IMR-90 (cell line): ENCODE results near the gene CPB1. TPM values are rescaled to one million over a fixed set of nuclear protein-coding genes. Genes with fewer than 3 reads are reported as not detected.

Experiments
- ATAC-seq: fragments of 200-7000 bp; cut with Tn5 transposase; 2 replicates; pipeline ENCODE4 v1.9.1; 2020; ENCODE audit warnings: low read depth, mild to moderate bottlenecking, moderate library complexity
- BruUV-seq: library from RNA; stranded (reverse); fragments of 400-500 nt; replicated peaks from 2 replicates; lab custom pipeline; 2021; lab: Mats Ljungman, UMichigan
- CTCF ChIA-PET: fragments of 300-600 bp; formaldehyde crosslinking; extraction: SDS; loops from one replicate; lab custom pipeline; 2021; ENCODE audit warnings: antibody characterized with exemption; lab: Yijun Ruan, JAX
- POLR2A ChIA-PET: fragments of 300-600 bp; sonication (Branson Sonifier 250); formaldehyde crosslinking; loops from one replicate; lab custom pipeline; 2022; ENCODE audit warnings: antibody characterized with exemption; ENCODE audit not compliant: unreplicated experiment; lab: Charles Lee
- DNase-seq: peaks from one replicate; pipeline ENCODE4 v3.0.0; 2013
- H2AFZ ChIP-seq: replicated peaks from 2 replicates; pipeline ENCODE3; 2013; ENCODE audit warnings: low read length, mild to moderate bottlenecking; ENCODE audit not compliant: poor library complexity
- H2AK5ac ChIP-seq: 2 replicates; pipeline ENCODE4 v1.6.1; 2013; ENCODE audit warnings: low read depth, low read length, inconsistent platforms
- H2AK9ac ChIP-seq: replicated peaks from 2 replicates; pipeline ENCODE3; 2013; ENCODE audit warnings: mild to moderate bottlenecking, low read depth, low read length, moderate library complexity; ENCODE audit not compliant: poor library complexity
- H2BK120ac ChIP-seq: 2 replicates; pipeline ENCODE4 v1.6.1; 2013; ENCODE audit warnings: low read depth, low read length, inconsistent platforms
- H2BK15ac ChIP-seq: 3 replicates; pipeline ENCODE4 v1.6.1; 2013; ENCODE audit warnings: low read depth, low read length, inconsistent platforms
- H2BK20ac ChIP-seq: 2 replicates; pipeline ENCODE4 v1.6.1; 2013; ENCODE audit warnings: low read depth, mild to moderate bottlenecking, inconsistent platforms, low read length, moderate library complexity
- H2BK5ac ChIP-seq: 2 replicates; pipeline ENCODE4 v1.6.1; 2013; ENCODE audit warnings: mild to moderate bottlenecking, low read depth, low read length, inconsistent platforms; ENCODE audit not compliant: poor library complexity, severe bottlenecking
- H3K14ac ChIP-seq: replicated peaks from 2 replicates; pipeline ENCODE4 v1.6.1; 2013; ENCODE audit warnings: low read depth, low read length, inconsistent platforms
- H3K18ac ChIP-seq: 2 replicates; pipeline ENCODE4 v1.6.1; 2013; ENCODE audit warnings: low read depth, low read length, control low read depth
- H3K23ac ChIP-seq: 2 replicates; pipeline ENCODE4 v1.6.1; 2013; ENCODE audit warnings: low read depth, low read length, inconsistent platforms
- H3K27ac ChIP-seq: 2 replicates; pipeline ENCODE4 v1.5.1; 2013; ENCODE audit warnings: mild to moderate bottlenecking, control low read depth, low read length; ENCODE audit not compliant: insufficient read depth
- H3K27me3 ChIP-seq: 2 replicates; pipeline ENCODE4 v1.6.1; 2013; ENCODE audit warnings: low read length; ENCODE audit not compliant: control insufficient read depth, insufficient read depth
- H3K36me3 ChIP-seq: 2 replicates; pipeline ENCODE4 v1.6.1; 2013; ENCODE audit warnings: low read length, mixed read lengths; ENCODE audit not compliant: control insufficient read depth, insufficient read depth
- H3K4ac ChIP-seq: 2 replicates; pipeline ENCODE4 v1.6.1; 2013; ENCODE audit warnings: low read depth, low read length, inconsistent platforms
- H3K4me1 ChIP-seq: 2 replicates; pipeline ENCODE4 v1.6.1; 2013; ENCODE audit warnings: low read length, mixed read lengths; ENCODE audit not compliant: control insufficient read depth, insufficient read depth
- H3K4me2 ChIP-seq: 2 replicates; pipeline ENCODE4 v1.6.1; 2013; ENCODE audit warnings: low read depth, mild to moderate bottlenecking, control low read depth, low read length, moderate library complexity
- H3K4me3 ChIP-seq: 2 replicates; pipeline ENCODE4 v1.5.1; 2013; ENCODE audit warnings: low read depth, mild to moderate bottlenecking, control low read depth, low read length, moderate library complexity; ENCODE audit not compliant: insufficient read depth
- H3K56ac ChIP-seq: 2 replicates; pipeline ENCODE4 v1.6.1; 2013; ENCODE audit warnings: low read length, inconsistent platforms; ENCODE audit not compliant: insufficient read depth; ENCODE audit errors: extremely low read depth
- H3K79me1 ChIP-seq, 2 experiments: 2 replicates each; pipeline ENCODE4 v1.6.1; 2013; ENCODE audit warnings: low read length in 2 of 2, inconsistent platforms in 1 of 2, low read depth in 1 of 2
- H3K9ac ChIP-seq: 2 replicates; pipeline ENCODE4 v1.6.1; 2013; ENCODE audit warnings: low read depth, low read length, control low read depth
- H3K9me1 ChIP-seq: 2 replicates; pipeline ENCODE4 v1.6.1; 2013; ENCODE audit warnings: low read length, inconsistent platforms; ENCODE audit not compliant: insufficient read depth
- H3K9me3 ChIP-seq: 2 replicates; pipeline ENCODE4 v1.6.1; 2013; ENCODE audit warnings: low read length; ENCODE audit not compliant: control insufficient read depth, insufficient read depth
- H4K20me1 ChIP-seq: 2 replicates; pipeline ENCODE4 v1.6.1; 2013; ENCODE audit warnings: low read length, inconsistent platforms; ENCODE audit not compliant: insufficient read depth
- H4K5ac ChIP-seq: 2 replicates; pipeline ENCODE4 v1.6.1; 2013; ENCODE audit warnings: mild to moderate bottlenecking, low read depth, low read length, control low read depth
- H4K8ac ChIP-seq, 2 experiments: 2 replicates each; pipeline ENCODE4 v1.6.1; 2013; ENCODE audit warnings: low read depth in 2 of 2, low read length in 2 of 2, control low read depth in 1 of 2, inconsistent platforms in 1 of 2
- H4K91ac ChIP-seq: 2 replicates; pipeline ENCODE4 v1.6.1; 2013; ENCODE audit warnings: low read depth, low read length, inconsistent platforms; ENCODE audit not compliant: insufficient read depth
- MAFK ChIP-seq: IDR thresholded peaks from 2 replicates; pipeline ENCODE4 v1.6.1; 2012; ENCODE audit warnings: low read depth, low read length, improper control_type of control experiment
- MAZ ChIP-seq: IDR thresholded peaks from 2 replicates; pipeline ENCODE4 v1.6.1; 2012; ENCODE audit warnings: low read depth, mild to moderate bottlenecking, low read length, improper control_type of control experiment, moderate library complexity, borderline replicate concordance
- MXI1 ChIP-seq: IDR thresholded peaks from 2 replicates; pipeline ENCODE4 v1.6.1; 2012; ENCODE audit warnings: low read depth, mild to moderate bottlenecking, low read length, moderate library complexity, borderline replicate concordance
- POLR2A ChIP-seq: IDR thresholded peaks from 2 replicates; pipeline ENCODE4 v1.6.1; 2012; ENCODE audit warnings: mild to moderate bottlenecking, low read depth, low read length
- RAD21 ChIP-seq: IDR thresholded peaks from 2 replicates; pipeline ENCODE4 v1.6.1; 2012; ENCODE audit warnings: low read length, improper control_type of control experiment
- RFX5 ChIP-seq: IDR thresholded peaks from 2 replicates; pipeline ENCODE4 v1.8.0; 2012; ENCODE audit warnings: low read depth, mild to moderate bottlenecking, low read length, moderate library complexity
- SMC3 ChIP-seq: fragments of 150-350 bp; IDR thresholded peaks from 2 replicates; pipeline ENCODE4 v1.6.1; 2016; ENCODE audit warnings: low read depth, mild to moderate bottlenecking, antibody characterized with exemption, low read length, moderate library complexity
- WGBS, 2 experiments: methylation state at CpG; one replicate each; pipeline versions ENCODE4 v1.1.5 to v1.1.7; 2013; ENCODE audit warnings: missing lambda C conversion rate in 2 of 2; ENCODE audit not compliant: insufficient read length in 1 of 2; ENCODE audit errors: extremely low coverage in 2 of 2; 5-methylcytosine and 5-hydroxymethylcytosine counted together
- dilution Hi-C: fragments of 300-500 bp; cut with HindIII; formaldehyde crosslinking; loops from one replicate; pipeline ENCODE4 v1.14.3; 2018; ENCODE audit warnings: low sequenced_read_pairs; ENCODE audit not compliant: unreplicated experiment
- in situ Hi-C: fragments of 300-500 bp; cut with MboI; formaldehyde crosslinking; loops from 3 replicates; pipeline ENCODE4 v1.14.3; 2019; ENCODE audit warnings: low sequenced_read_pairs, inconsistent platforms, mixed read lengths
- intact Hi-C: fragments of 100-400 bp; cut with micrococcal nuclease; formaldehyde crosslinking; loops from 2 replicates; pipeline ENCODE4 v1.10.0; 2022
- polyA plus RNA-seq, 3 experiments: library from polyadenylated mRNA; depleted of rRNA; stranded (reverse); fragments of >200 nt; gene quantifications; 2 replicates each; pipeline ENCODE4 v1.2.3, GENCODE V29; 2012; ENCODE audit warnings: low replicate concordance in 1 of 3
- total RNA-seq: library from RNA; depleted of rRNA; stranded (reverse); fragments of >200 nt; gene quantifications from 2 replicates; pipeline ENCODE4 v1.2.3, GENCODE V29; 2012
- TF ChIP-seq, protein P1 (sequence below): fragments of 150-350 bp; IDR thresholded peaks from 2 replicates; pipeline ENCODE4 v1.6.1; 2016; ENCODE audit warnings: low read depth, mild to moderate bottlenecking, low read length, moderate library complexity, borderline replicate concordance

Gene CPB1
- total and polyA plus RNA-seq, 2 of the 4 experiments (the other 2 are of a cell fraction) = not detected

DNA sequence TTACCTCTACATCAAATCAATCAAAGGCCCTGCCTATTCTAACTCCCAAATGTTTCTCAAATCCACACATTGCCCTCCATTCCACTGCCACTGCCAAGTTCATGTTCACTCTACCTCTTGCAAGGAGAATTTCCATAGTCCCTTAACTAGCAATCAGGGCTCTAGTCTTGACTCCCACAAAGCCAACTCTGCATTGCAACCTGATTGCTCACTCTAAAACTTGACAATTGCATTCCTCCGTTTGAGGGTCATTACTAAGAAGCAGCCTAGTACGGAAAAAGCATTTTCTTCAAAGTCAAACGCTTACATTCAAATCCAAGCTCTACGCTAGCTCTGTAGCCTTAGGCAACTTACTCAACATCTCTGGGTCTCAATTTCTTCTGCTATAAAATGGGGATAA, 38.6 kb downstream of the CPB1 start:
- no TSS peak for BruUV-seq
- 67% methylated on average over 1 of the region's 4 CpGs; no CpG with 5 or more reads in 1 of the 2 experiments for WGBS, 2 experiments
- no peak overlapping the region for H3K18ac ChIP-seq
- H4K20me1 ChIP-seq = no peaks in the 10 kb centered on the region
- H3K36me3 ChIP-seq = no peaks in the 10 kb centered on the region
- no peak overlapping the region for H3K4me3 ChIP-seq
- ChIA-PET CTCF (interaction anchor here (1.6 kb wide), 1 partner anchor 78 kb away, joined by 3 read pairs; no protein-coding TSS in a partner anchor), POLR2A (no interaction called here)
- no peak for TF ChIP-seq SMC3
- TF ChIP-seq MAFK = no peak
- no peak for TF ChIP-seq MXI1
- TF ChIP-seq RAD21 = no peak
- TF ChIP-seq RFX5 = no peak
- no peak for TF ChIP-seq MAZ
- no peak for TF ChIP-seq POLR2A
- TF ChIP-seq, protein P1, sequence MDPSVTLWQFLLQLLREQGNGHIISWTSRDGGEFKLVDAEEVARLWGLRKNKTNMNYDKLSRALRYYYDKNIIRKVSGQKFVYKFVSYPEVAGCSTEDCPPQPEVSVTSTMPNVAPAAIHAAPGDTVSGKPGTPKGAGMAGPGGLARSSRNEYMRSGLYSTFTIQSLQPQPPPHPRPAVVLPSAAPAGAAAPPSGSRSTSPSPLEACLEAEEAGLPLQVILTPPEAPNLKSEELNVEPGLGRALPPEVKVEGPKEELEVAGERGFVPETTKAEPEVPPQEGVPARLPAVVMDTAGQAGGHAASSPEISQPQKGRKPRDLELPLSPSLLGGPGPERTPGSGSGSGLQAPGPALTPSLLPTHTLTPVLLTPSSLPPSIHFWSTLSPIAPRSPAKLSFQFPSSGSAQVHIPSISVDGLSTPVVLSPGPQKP = no peak
- no peak overlapping the region for H3K9ac ChIP-seq
- no peaks in the 10 kb centered on the region for H3K9me3 ChIP-seq
- no peak overlapping the region for H3K4me2 ChIP-seq
- no peak overlapping the region for H4K91ac ChIP-seq
- DNase-seq (peak; percentile 69), ATAC-seq (peak; percentile 72)
- H2AK5ac ChIP-seq = no peak overlapping the region
- H4K8ac ChIP-seq = no peak overlapping the region
- in situ Hi-C loops = no loop called here
- no peaks in the 10 kb centered on the region for H3K79me1 ChIP-seq
- no peak overlapping the region for H4K5ac ChIP-seq
- no peak overlapping the region for H2BK20ac ChIP-seq
- dilution Hi-C loops = no loop called here
- H3K4me1 ChIP-seq = no peaks in the 10 kb centered on the region
- no peak overlapping the region for H2BK5ac ChIP-seq
- H3K27me3 ChIP-seq = 0 out of 2 replicates have a peak, but pooled peaks cover 2% of the 10 kb centered on the region
- no peak overlapping the region for H3K56ac ChIP-seq
- no peak overlapping the region for H2BK120ac ChIP-seq
- H2AK9ac ChIP-seq = no peak overlapping the region
- no peak overlapping the region for H2AFZ ChIP-seq
- no peak overlapping the region for H3K27ac ChIP-seq
- intact Hi-C loops = loop anchor here (10.0 kb wide), 1 partner anchor 561 kb away; no protein-coding TSS in a partner anchor
- H3K23ac ChIP-seq = no peak overlapping the region
- no peak overlapping the region for H2BK15ac ChIP-seq
- no peak overlapping the region for H3K14ac ChIP-seq
- no peak overlapping the region for H3K4ac ChIP-seq
- H3K9me1 ChIP-seq = no peaks in the 10 kb centered on the region
